22Rv1 (cell line): ENCODE data around the gene SORL1.

Experiments used
- ZFX ChIP-seq: fragments of 450-650 bp; IDR thresholded peaks from 2 replicates; pipeline ENCODE4 v1.6.1; 2017; ENCODE audit warnings: antibody characterized with exemption, borderline replicate concordance
- TF ChIP-seq, protein P1 (sequence below): fragments of 450-650 bp; IDR thresholded peaks from 2 replicates; pipeline ENCODE4 v1.5.1; 2017; ENCODE audit warnings: mild to moderate bottlenecking

- TF ChIP-seq, protein P1, sequence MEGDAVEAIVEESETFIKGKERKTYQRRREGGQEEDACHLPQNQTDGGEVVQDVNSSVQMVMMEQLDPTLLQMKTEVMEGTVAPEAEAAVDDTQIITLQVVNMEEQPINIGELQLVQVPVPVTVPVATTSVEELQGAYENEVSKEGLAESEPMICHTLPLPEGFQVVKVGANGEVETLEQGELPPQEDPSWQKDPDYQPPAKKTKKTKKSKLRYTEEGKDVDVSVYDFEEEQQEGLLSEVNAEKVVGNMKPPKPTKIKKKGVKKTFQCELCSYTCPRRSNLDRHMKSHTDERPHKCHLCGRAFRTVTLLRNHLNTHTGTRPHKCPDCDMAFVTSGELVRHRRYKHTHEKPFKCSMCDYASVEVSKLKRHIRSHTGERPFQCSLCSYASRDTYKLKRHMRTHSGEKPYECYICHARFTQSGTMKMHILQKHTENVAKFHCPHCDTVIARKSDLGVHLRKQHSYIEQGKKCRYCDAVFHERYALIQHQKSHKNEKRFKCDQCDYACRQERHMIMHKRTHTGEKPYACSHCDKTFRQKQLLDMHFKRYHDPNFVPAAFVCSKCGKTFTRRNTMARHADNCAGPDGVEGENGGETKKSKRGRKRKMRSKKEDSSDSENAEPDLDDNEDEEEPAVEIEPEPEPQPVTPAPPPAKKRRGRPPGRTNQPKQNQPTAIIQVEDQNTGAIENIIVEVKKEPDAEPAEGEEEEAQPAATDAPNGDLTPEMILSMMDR = no peak
- TF ChIP-seq ZFX = no peak
Measured at GRCh38 chr11:121510438-121510837, 58.3 kb downstream of the SORL1 start.
